ENCODE data around the gene VTA1. TPM values are rescaled to one million over a fixed set of nuclear protein-coding genes. Genes with fewer than 3 reads are reported as not detected.

VTA1 gene
- total RNA-seq, 4 donors from 2014 or later: 33.6 to 55.3 (median 36.2) TPM

DNA sequence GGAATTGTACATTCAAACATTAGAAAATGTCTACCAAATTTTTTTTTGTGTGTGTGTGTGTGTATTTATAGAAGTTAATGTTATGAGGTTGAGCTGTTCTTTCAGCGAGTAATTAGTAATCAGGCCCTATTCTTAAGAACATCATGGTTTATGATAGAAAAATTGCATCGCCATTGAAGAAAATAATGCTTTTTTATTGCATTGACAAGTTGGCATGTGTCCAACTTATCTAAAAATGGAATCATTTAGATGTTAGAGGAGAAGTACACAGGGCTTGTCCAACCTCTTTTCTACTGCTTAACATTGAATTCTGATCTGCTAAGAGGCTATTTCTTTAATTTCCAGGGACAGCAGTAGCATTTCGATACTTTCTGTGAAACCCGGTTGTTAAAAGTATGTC, 93.1 kb downstream of the VTA1 start:
- H3K27me3 ChIP-seq: no peaks in the 10 kb centered on the region
- H3K9me3 ChIP-seq: no peaks in the 10 kb centered on the region
- WGBS, 2 donors: 60 to 65% methylated on average over 4 of the region's 4 CpGs
- no peak overlapping the region for H3K4me3 ChIP-seq
- no peaks in the 10 kb centered on the region for H3K36me3 ChIP-seq
- no peaks in the 10 kb centered on the region for H3K4me1 ChIP-seq
- no peak overlapping the region for H3K27ac ChIP-seq
- TF ChIP-seq EP300 (IDR thresholded peaks at IDR 0.05) (no peak), POLR2A (IDR thresholded peaks at IDR 0.05) (no peak)
- TF ChIP-seq, protein P1, sequence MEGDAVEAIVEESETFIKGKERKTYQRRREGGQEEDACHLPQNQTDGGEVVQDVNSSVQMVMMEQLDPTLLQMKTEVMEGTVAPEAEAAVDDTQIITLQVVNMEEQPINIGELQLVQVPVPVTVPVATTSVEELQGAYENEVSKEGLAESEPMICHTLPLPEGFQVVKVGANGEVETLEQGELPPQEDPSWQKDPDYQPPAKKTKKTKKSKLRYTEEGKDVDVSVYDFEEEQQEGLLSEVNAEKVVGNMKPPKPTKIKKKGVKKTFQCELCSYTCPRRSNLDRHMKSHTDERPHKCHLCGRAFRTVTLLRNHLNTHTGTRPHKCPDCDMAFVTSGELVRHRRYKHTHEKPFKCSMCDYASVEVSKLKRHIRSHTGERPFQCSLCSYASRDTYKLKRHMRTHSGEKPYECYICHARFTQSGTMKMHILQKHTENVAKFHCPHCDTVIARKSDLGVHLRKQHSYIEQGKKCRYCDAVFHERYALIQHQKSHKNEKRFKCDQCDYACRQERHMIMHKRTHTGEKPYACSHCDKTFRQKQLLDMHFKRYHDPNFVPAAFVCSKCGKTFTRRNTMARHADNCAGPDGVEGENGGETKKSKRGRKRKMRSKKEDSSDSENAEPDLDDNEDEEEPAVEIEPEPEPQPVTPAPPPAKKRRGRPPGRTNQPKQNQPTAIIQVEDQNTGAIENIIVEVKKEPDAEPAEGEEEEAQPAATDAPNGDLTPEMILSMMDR (IDR thresholded peaks at IDR 0.05): no peak
- no peak for DNase-seq (ENCODE audit: low spot score in 2 of 2)

DNA sequence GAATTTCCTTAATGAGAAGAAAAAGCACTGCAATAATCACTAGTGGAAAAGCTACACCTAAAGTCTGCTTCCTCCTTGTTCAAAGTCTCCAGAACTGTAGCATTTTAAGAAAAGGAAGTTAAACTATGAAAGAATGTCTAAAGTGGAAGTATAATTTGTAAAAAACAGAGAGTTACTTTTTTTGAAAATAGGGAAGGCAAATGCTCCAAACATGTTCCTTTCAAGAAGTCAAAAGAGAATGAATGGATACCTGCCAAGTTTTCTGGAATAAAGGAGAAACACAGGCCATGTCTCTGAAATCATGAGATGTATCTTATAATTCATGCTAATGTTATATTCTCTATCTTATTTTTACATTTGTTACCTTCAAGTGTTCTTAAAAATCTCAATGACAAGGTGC, 94.0 kb downstream of the VTA1 start:
- H3K9me3 ChIP-seq: no peaks in the 10 kb centered on the region
- H3K36me3 ChIP-seq: no peaks in the 10 kb centered on the region
- no peak overlapping the region for H3K4me3 ChIP-seq
- no peak for DNase-seq (ENCODE audit: low spot score in 2 of 2)
- no peak overlapping the region for H3K27ac ChIP-seq
- H3K4me1 ChIP-seq: no peaks in the 10 kb centered on the region
- TF ChIP-seq POLR2A (IDR thresholded peaks at IDR 0.05) (no peak), EP300 (IDR thresholded peaks at IDR 0.05) (no peak)
- TF ChIP-seq, protein P1 (IDR thresholded peaks at IDR 0.05): no peak
- H3K27me3 ChIP-seq: no peaks in the 10 kb centered on the region

DNA sequence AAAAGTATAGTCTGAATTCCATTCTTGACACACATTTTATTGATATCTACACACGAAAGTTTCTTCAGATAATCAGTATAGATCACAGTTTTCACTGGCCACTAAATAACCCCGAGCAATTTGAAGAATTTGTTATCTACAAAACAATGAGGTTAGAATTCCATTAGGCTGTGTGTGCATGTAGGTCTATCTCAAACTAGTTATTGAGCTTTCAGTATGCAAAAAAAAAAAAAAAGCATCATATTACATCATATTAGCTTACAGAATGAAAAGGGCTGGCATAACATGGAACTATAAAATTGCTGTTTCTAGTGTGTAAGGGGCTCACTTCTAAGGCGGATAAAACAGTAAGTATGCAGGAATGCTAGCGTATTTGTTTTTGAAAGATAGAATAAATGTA, 95.2 kb downstream of the VTA1 start:
- Histone ChIP-seq H3K27me3 (no peaks in the 10 kb centered on the region), H3K36me3 (no peaks in the 10 kb centered on the region), H3K9me3 (no peaks in the 10 kb centered on the region), H3K4me3 (no peak overlapping the region), H3K4me1 (no peaks in the 10 kb centered on the region), H3K27ac (no peak overlapping the region)
- 57 to 66% methylated on average over 4 of the region's 4 CpGs for WGBS, 2 donors
- TF ChIP-seq EP300 (IDR thresholded peaks at IDR 0.05) (no peak), POLR2A (IDR thresholded peaks at IDR 0.05) (no peak)
- TF ChIP-seq, protein P1 (IDR thresholded peaks at IDR 0.05): no peak
- no peak for DNase-seq (ENCODE audit: low spot score in 2 of 2)

DNA sequence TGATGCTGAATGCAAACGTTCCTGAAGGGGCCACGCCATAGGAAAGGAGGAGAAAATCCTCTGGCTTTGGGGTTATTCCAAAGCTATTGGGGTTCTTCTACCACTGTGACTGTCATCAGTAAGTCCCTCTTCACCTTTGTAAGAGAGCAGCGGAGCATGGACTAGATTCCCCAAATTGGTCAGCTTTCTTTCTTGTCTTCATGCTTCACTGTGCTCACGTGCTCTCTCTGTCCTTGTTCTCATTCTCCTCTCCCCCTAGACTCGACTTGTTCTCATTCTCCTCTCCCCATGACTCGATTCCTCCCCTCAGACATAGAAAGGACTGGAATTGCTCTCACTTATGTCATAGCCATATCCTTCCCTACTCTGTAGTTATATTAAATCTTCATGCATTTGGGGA, 99.9 kb downstream of the VTA1 start:
- H3K9me3 ChIP-seq: no peaks in the 10 kb centered on the region
- H3K27me3 ChIP-seq: no peaks in the 10 kb centered on the region
- 89 to 95% methylated on average over 6 of the region's 6 CpGs for WGBS, 2 donors
- TF ChIP-seq, protein P1 (IDR thresholded peaks at IDR 0.05): no peak
- TF ChIP-seq EP300 (IDR thresholded peaks at IDR 0.05): no peak
- TF ChIP-seq POLR2A (IDR thresholded peaks at IDR 0.05): no peak
- H3K4me1 ChIP-seq: no peaks in the 10 kb centered on the region
- no peak overlapping the region for H3K27ac ChIP-seq
- no peak for DNase-seq (ENCODE audit: low spot score in 2 of 2)
- H3K36me3 ChIP-seq: no peaks in the 10 kb centered on the region
- H3K4me3 ChIP-seq: no peak overlapping the region

DNA sequence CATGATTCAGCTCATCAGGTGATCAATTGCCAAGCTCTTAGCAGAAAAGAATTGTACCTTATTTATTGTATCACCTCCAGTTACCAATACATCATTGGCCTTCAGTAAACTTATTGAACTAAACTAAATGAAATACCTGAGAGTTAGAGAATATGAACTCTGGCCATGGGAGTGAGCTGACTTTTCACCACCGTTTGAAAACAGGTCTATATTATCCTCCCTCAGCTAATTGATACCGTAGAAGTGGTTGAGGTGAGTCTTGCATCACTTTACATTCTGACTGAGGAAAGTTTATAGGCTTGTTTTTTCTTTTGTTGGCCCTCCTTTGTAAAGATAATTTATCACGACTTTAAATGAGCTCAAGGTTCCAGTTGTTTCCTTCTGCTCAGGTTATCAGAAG, 102.2 kb downstream of the VTA1 start:
- H3K4me1 ChIP-seq: no peaks in the 10 kb centered on the region
- H3K36me3 ChIP-seq: no peaks in the 10 kb centered on the region
- H3K4me3 ChIP-seq: no peak overlapping the region
- 80 to 84% methylated on average over 3 of the region's 3 CpGs for WGBS, 2 donors
- no peak overlapping the region for H3K27ac ChIP-seq
- no peaks in the 10 kb centered on the region for H3K27me3 ChIP-seq
- H3K9me3 ChIP-seq: no peaks in the 10 kb centered on the region
- TF ChIP-seq, protein P1 (IDR thresholded peaks at IDR 0.05): no peak
- TF ChIP-seq POLR2A (IDR thresholded peaks at IDR 0.05): no peak
- no peak for TF ChIP-seq EP300 (IDR thresholded peaks at IDR 0.05)
- DNase-seq (ENCODE audit: low spot score in 2 of 2): no peak

All from tibial nerve (tissue), 4 donors.